ENCODE data around the gene PIH1D2. TPM values are rescaled to one million over a fixed set of nuclear protein-coding genes. Genes with fewer than 3 reads are reported as not detected.
"Not testable (repeated sequence)": the region's sequence is repeated elsewhere in the genome, so short reads cannot be mapped to it uniquely, and the experiment has no call there.

Gene PIH1D2
- total RNA-seq, 1 experiment from 2014 or later: 2.8 TPM

- intact Hi-C loops (cut with micrococcal nuclease; ENCODE audit: unreplicated experiment): no loop called here
- no peaks in the 10 kb centered on the region for H3K9me3 ChIP-seq (ENCODE audit: low read depth, low read length, poor library complexity, severe bottlenecking)
- no TSS peak for BruUV-seq (replicated peaks)
- H3K4me1 ChIP-seq (ENCODE audit: insufficient read depth, low read length, poor library complexity, severe bottlenecking): no peaks in the 10 kb centered on the region
- no peak overlapping the region for H3K27ac ChIP-seq (ENCODE audit: low read depth, low read length, poor library complexity, severe bottlenecking)
- ChIA-PET CTCF (no interaction called here), POLR2A (ENCODE audit: low non-redundant PET) (no interaction called here)
- H3K36me3 ChIP-seq (ENCODE audit: insufficient read depth, low read length, poor library complexity, severe bottlenecking): peaks cover 74% of the 10 kb centered on the region
- H3K27me3 ChIP-seq (replicated peaks; ENCODE audit: insufficient read depth, low read depth, low read length, poor library complexity): no peaks in the 10 kb centered on the region
- no peak for TF ChIP-seq EZH2 (IDR thresholded peaks at IDR 0.05; ENCODE audit: borderline replicate concordance, low read depth, low read length, poor library complexity, severe bottlenecking)
- TF ChIP-seq CTCF (conservative IDR thresholded peaks at IDR 0.05; ENCODE audit: low read depth, low read length): no peak
- H3K4me3 ChIP-seq (ENCODE audit: low read depth, low read length, poor library complexity, severe bottlenecking): no peak overlapping the region
- no peak for DNase-seq (ENCODE audit: low spot score)
Observed at GRCh38 chr11:112033902-112034301, 39.9 kb downstream of the PIH1D2 start.

GRCh38 chr11:112029460-112029859 is 44.4 kb downstream of the PIH1D2 start:
- intact Hi-C loops (cut with micrococcal nuclease; ENCODE audit: unreplicated experiment): loop anchor here (10.0 kb wide), 1 partner anchor 155 kb away; the partner anchor contains the start of genes ALG9, CFAP68 and FDXACB1
- no peak overlapping the region for H3K4me3 ChIP-seq (ENCODE audit: low read depth, low read length, poor library complexity, severe bottlenecking)
- TF ChIP-seq EZH2 (IDR thresholded peaks at IDR 0.05; ENCODE audit: borderline replicate concordance, low read depth, low read length, poor library complexity, severe bottlenecking) (no peak), CTCF (conservative IDR thresholded peaks at IDR 0.05; ENCODE audit: low read depth, low read length) (no peak)
- H3K27me3 ChIP-seq (replicated peaks; ENCODE audit: insufficient read depth, low read depth, low read length, poor library complexity): no peaks in the 10 kb centered on the region
- ChIA-PET POLR2A (ENCODE audit: low non-redundant PET) (no interaction called here), CTCF (no interaction called here)
- H3K9me3 ChIP-seq (ENCODE audit: low read depth, low read length, poor library complexity, severe bottlenecking): no peaks in the 10 kb centered on the region
- H3K36me3 ChIP-seq (ENCODE audit: insufficient read depth, low read length, poor library complexity, severe bottlenecking): peaks cover 59% of the 10 kb centered on the region
- H3K27ac ChIP-seq (ENCODE audit: low read depth, low read length, poor library complexity, severe bottlenecking): no peak overlapping the region
- no TSS peak for BruUV-seq (replicated peaks)
- DNase-seq (ENCODE audit: low spot score): no peak
- peaks cover under 1% of the 10 kb centered on the region for H3K4me1 ChIP-seq (ENCODE audit: insufficient read depth, low read length, poor library complexity, severe bottlenecking)

GRCh38 chr11:112026784-112027410 is 46.9 kb downstream of the PIH1D2 start:
- CTCF ChIA-PET; H3K9me3 ChIP-seq (ENCODE audit: low read depth, low read length, poor library complexity, severe bottlenecking); H3K27ac ChIP-seq (ENCODE audit: low read depth, low read length, poor library complexity, severe bottlenecking); H3K27me3 ChIP-seq (replicated peaks; ENCODE audit: insufficient read depth, low read depth, low read length, poor library complexity); BruUV-seq (replicated peaks); DNase-seq (ENCODE audit: low spot score); POLR2A ChIA-PET (ENCODE audit: low non-redundant PET); H3K4me3 ChIP-seq (ENCODE audit: low read depth, low read length, poor library complexity, severe bottlenecking): not testable (repeated sequence)
- Histone ChIP-seq H3K4me1 (ENCODE audit: insufficient read depth, low read length, poor library complexity, severe bottlenecking) (peaks cover 13% of the 10 kb centered on the region), H3K36me3 (ENCODE audit: insufficient read depth, low read length, poor library complexity, severe bottlenecking) (peaks cover 41% of the 10 kb centered on the region)
- intact Hi-C loops (cut with micrococcal nuclease; ENCODE audit: unreplicated experiment): loop anchor here (10.0 kb wide), 1 partner anchor 152 kb away; the partner anchor contains the start of genes ALG9, CFAP68 and FDXACB1

- no peaks in the 10 kb centered on the region for H3K9me3 ChIP-seq (ENCODE audit: low read depth, low read length, poor library complexity, severe bottlenecking)
- peak overlapping the region; percentile 77 for H3K4me3 ChIP-seq (ENCODE audit: low read depth, low read length, poor library complexity, severe bottlenecking)
- BruUV-seq (replicated peaks): no TSS peak
- DNase-seq (ENCODE audit: low spot score): peak; percentile 35
- POLR2A ChIA-PET (ENCODE audit: low non-redundant PET): no interaction called here
- H3K27ac ChIP-seq (ENCODE audit: low read depth, low read length, poor library complexity, severe bottlenecking): peak overlapping the region; percentile 88
- intact Hi-C loops (cut with micrococcal nuclease; ENCODE audit: unreplicated experiment): loop anchor here (10.0 kb wide), 1 partner anchor 151 kb away; the partner anchor contains the start of genes ALG9, CFAP68 and FDXACB1
- H3K4me1 ChIP-seq (ENCODE audit: insufficient read depth, low read length, poor library complexity, severe bottlenecking): peaks cover 13% of the 10 kb centered on the region
- CTCF ChIA-PET: no interaction called here
- no peak for TF ChIP-seq CTCF (conservative IDR thresholded peaks at IDR 0.05; ENCODE audit: low read depth, low read length)
- TF ChIP-seq EZH2 (IDR thresholded peaks at IDR 0.05; ENCODE audit: borderline replicate concordance, low read depth, low read length, poor library complexity, severe bottlenecking): no peak
- H3K27me3 ChIP-seq (replicated peaks; ENCODE audit: insufficient read depth, low read depth, low read length, poor library complexity): no peaks in the 10 kb centered on the region
- H3K36me3 ChIP-seq (ENCODE audit: insufficient read depth, low read length, poor library complexity, severe bottlenecking): peaks cover 30% of the 10 kb centered on the region
Observed at GRCh38 chr11:112025707-112026106, 48.1 kb downstream of the PIH1D2 start.

Data from A673 (cell line).